Raji (cell line): ENCODE measurements around the gene SNUPN.

ENCODE experiments used
- POLR2A ChIP-seq: IDR thresholded peaks from 2 replicates; pipeline ENCODE4 v1.6.1; 2011; ENCODE audit warnings: low read depth, low read length, control low read depth; ENCODE audit not compliant: insufficient read depth

SNUPN gene

GRCh38 chr15:75620841-75621391 lies 4.6 kb downstream of the SNUPN start:
- no peak for TF ChIP-seq POLR2A

- no peak for TF ChIP-seq POLR2A
Measured at GRCh38 chr15:75620058-75620820, 5.3 kb downstream of the SNUPN start.

- no peak for TF ChIP-seq POLR2A
Measured at GRCh38 chr15:75616766-75617165, 8.8 kb downstream of the SNUPN start.

- TF ChIP-seq POLR2A = no peak
Measured at GRCh38 chr15:75606711-75607699, 18.5 kb downstream of the SNUPN start.

GRCh38 chr15:75606026-75606425 lies 19.5 kb downstream of the SNUPN start:
- no peak for TF ChIP-seq POLR2A

GRCh38 chr15:75599401-75599800 lies 26.1 kb downstream of the SNUPN start:
- no peak for TF ChIP-seq POLR2A

GRCh38 chr15:75598361-75598760 lies 27.2 kb downstream of the SNUPN start:
- TF ChIP-seq POLR2A = no peak

GRCh38 chr15:75597667-75598341 lies 27.7 kb downstream of the SNUPN start:
- TF ChIP-seq POLR2A = no peak

- TF ChIP-seq POLR2A = no peak
Measured at GRCh38 chr15:75596703-75597345, 28.7 kb downstream of the SNUPN start.

- TF ChIP-seq POLR2A = no peak
Measured at GRCh38 chr15:75594276-75594675, 31.2 kb downstream of the SNUPN start.

- no peak for TF ChIP-seq POLR2A
Measured at GRCh38 chr15:75591655-75592364, 33.7 kb downstream of the SNUPN start.

GRCh38 chr15:75590239-75590638 lies 35.3 kb downstream of the SNUPN start:
- no peak for TF ChIP-seq POLR2A

GRCh38 chr15:75589071-75589470 lies 36.5 kb downstream of the SNUPN start:
- TF ChIP-seq POLR2A = no peak

- TF ChIP-seq POLR2A = no peak
Measured at GRCh38 chr15:75584121-75584520, 41.4 kb downstream of the SNUPN start.
